ENCODE measurements around the gene AK2. TPM values are rescaled to one million over a fixed set of nuclear protein-coding genes. Genes with fewer than 3 reads are reported as not detected.

The AK2 gene
- total RNA-seq, 2 donors from 2014 or later, result 114 to 118 TPM

- peaks cover 64% of the 10 kb centered on the region for H3K27me3 Mint-ChIP-seq (ENCODE audit: insufficient read depth)
- Histone ChIP-seq H3K4me3 (ENCODE audit: low read length) (no peak overlapping the region), H3K4me1 (ENCODE audit: control insufficient read depth, insufficient read depth, low read length) (no peaks in the 10 kb centered on the region), H3K27me3 (ENCODE audit: control insufficient read depth, insufficient read depth, low read length, poor library complexity, severe bottlenecking) (peaks cover 43% of the 10 kb centered on the region), H3K36me3 (ENCODE audit: control insufficient read depth, insufficient read depth, low read length) (no peaks in the 10 kb centered on the region), H3K27ac (ENCODE audit: low read depth, low read length) (no peak overlapping the region), H3K9me3 (ENCODE audit: control insufficient read depth, low read length) (no peaks in the 10 kb centered on the region), H3K9ac (ENCODE audit: extremely low read depth, low read length, poor library complexity, severe bottlenecking) (no peak overlapping the region)
- H3K27ac Mint-ChIP-seq, result no peak overlapping the region
- peaks cover 9% of the 10 kb centered on the region for H3K4me1 Mint-ChIP-seq
- no peaks in the 10 kb centered on the region for H3K36me3 Mint-ChIP-seq (ENCODE audit: low read depth)
- no peak for TF ChIP-seq CTCF (conservative IDR thresholded peaks at IDR 0.05)
- no peak overlapping the region for H3K4me3 Mint-ChIP-seq
- H3K9me3 Mint-ChIP-seq, result peaks cover 2% of the 10 kb centered on the region
- DNase-seq, result peak; percentile 9
These were observed 67.1 kb downstream of the AK2 start for GRCh38 chr1:32969566-32969965.

GRCh38 chr1:32967888-32968568 lies 68.7 kb downstream of the AK2 start:
- Mint-ChIP-seq H3K9me3 (no peaks in the 10 kb centered on the region), H3K27me3 (ENCODE audit: insufficient read depth) (peaks cover 67% of the 10 kb centered on the region), H3K27ac (no peak overlapping the region), H3K36me3 (ENCODE audit: low read depth) (no peaks in the 10 kb centered on the region), H3K4me1 (peaks cover 11% of the 10 kb centered on the region), H3K4me3 (no peak overlapping the region)
- Histone ChIP-seq H3K9ac (ENCODE audit: extremely low read depth, low read length, poor library complexity, severe bottlenecking) (no peak overlapping the region), H3K4me1 (ENCODE audit: control insufficient read depth, insufficient read depth, low read length) (no peaks in the 10 kb centered on the region), H3K27ac (ENCODE audit: low read depth, low read length) (no peak overlapping the region), H3K9me3 (ENCODE audit: control insufficient read depth, low read length) (no peaks in the 10 kb centered on the region), H3K36me3 (ENCODE audit: control insufficient read depth, insufficient read depth, low read length) (no peaks in the 10 kb centered on the region), H3K27me3 (ENCODE audit: control insufficient read depth, insufficient read depth, low read length, poor library complexity, severe bottlenecking) (peaks cover 43% of the 10 kb centered on the region), H3K4me3 (ENCODE audit: low read length) (no peak overlapping the region)
- TF ChIP-seq CTCF (conservative IDR thresholded peaks at IDR 0.05), result no peak
- no peak for DNase-seq
- WGBS, 2 experiments (ENCODE audit: insufficient coverage in 1 of 2, insufficient read length in 1 of 2), result 94 to 96% methylated on average over 4 of the region's 4 CpGs

GRCh38 chr1:32966900-32967299 lies 69.8 kb downstream of the AK2 start:
- WGBS, 2 experiments (ENCODE audit: insufficient coverage in 1 of 2, insufficient read length in 1 of 2), result 86 to 94% methylated on average over 2 of the region's 2 CpGs

More at GRCh38 chr1:32966900-32967299, 69.8 kb downstream of the AK2 start:
- Histone ChIP-seq H3K27me3 (ENCODE audit: control insufficient read depth, insufficient read depth, low read length, poor library complexity, severe bottlenecking) (peaks cover 36% of the 10 kb centered on the region), H3K9me3 (ENCODE audit: control insufficient read depth, low read length) (no peaks in the 10 kb centered on the region), H3K4me3 (ENCODE audit: low read length) (no peak overlapping the region), H3K9ac (ENCODE audit: extremely low read depth, low read length, poor library complexity, severe bottlenecking) (no peak overlapping the region), H3K36me3 (ENCODE audit: control insufficient read depth, insufficient read depth, low read length) (no peaks in the 10 kb centered on the region), H3K4me1 (ENCODE audit: control insufficient read depth, insufficient read depth, low read length) (no peaks in the 10 kb centered on the region), H3K27ac (ENCODE audit: low read depth, low read length) (no peak overlapping the region)
- Mint-ChIP-seq H3K27me3 (ENCODE audit: insufficient read depth) (peaks cover 59% of the 10 kb centered on the region), H3K4me1 (peaks cover 13% of the 10 kb centered on the region), H3K36me3 (ENCODE audit: low read depth) (no peaks in the 10 kb centered on the region), H3K4me3 (no peak overlapping the region), H3K27ac (no peak overlapping the region), H3K9me3 (no peaks in the 10 kb centered on the region)
- no peak for TF ChIP-seq CTCF (conservative IDR thresholded peaks at IDR 0.05)
- DNase-seq, result no peak
